K562 (cell line): ENCODE measurements around the gene KLHL8. TPM values are rescaled to one million over a fixed set of nuclear protein-coding genes. Genes with fewer than 3 reads are reported as not detected.

Source experiments
- ATAC-seq: fragments of 200-7000 bp; cut with Tn5 transposase; 3 replicates; pipeline ENCODE4 v1.9.1; 2020; ENCODE audit warnings: moderate library complexity
- BruUV-seq: library from RNA; stranded (reverse); fragments of 400-500 nt; replicated peaks from 2 replicates; lab custom pipeline; 2021; lab: Mats Ljungman, UMichigan
- CTCF ChIA-PET: fragments of 300-600 bp; formaldehyde crosslinking; extraction: SDS; loops from one replicate; lab custom pipeline; 2021; ENCODE audit warnings: low intra/inter-chr PET ratio; lab: Yijun Ruan, JAX
- POLR2A ChIA-PET: fragments of 300-600, 350-650 bp; sonication (Branson Sonifier 250); formaldehyde crosslinking; extraction: SDS; loops from one replicate; lab custom pipeline; 2021; ENCODE audit warnings: antibody characterized with exemption, inconsistent platforms; lab: Yijun Ruan, JAX
- DNase-seq, 4 experiments: peaks; one replicate each; pipeline versions ENCODE4 v3.0.0 to v3.0.0-alpha.2; 2011 to 2018; ENCODE audit warnings: low spot score in 3 of 4, mixed read lengths in 3 of 4; ENCODE audit errors: extremely low read depth in 1 of 4
- FAIRE-seq: peaks from 2 replicates; lab custom pipeline; 2011; peaks lifted over from hg19 to GRCh38; lab: Jason Lieb, UNC
- H2AFZ ChIP-seq: 2 replicates; pipeline ENCODE4 v1.6.0; 2011; ENCODE audit warnings: low read depth, low read length, control low read depth, inconsistent platforms
- H3K27ac ChIP-seq: fragments of 200-600 bp; 3 replicates; pipeline ENCODE4 v1.8.0; 2011; ENCODE audit warnings: low read depth, mild to moderate bottlenecking, control low read depth, inconsistent platforms, low read length, moderate library complexity, mixed read lengths; ENCODE audit errors: extremely low read depth
- H3K27me3 ChIP-seq, 2 experiments: fragments of 300-600 bp in 1 of 2; 2 replicates in 1 of 2; 3 replicates in 1 of 2; pipeline versions ENCODE4 v1.6.0 to v1.8.0; 2011; ENCODE audit warnings: inconsistent platforms in 2 of 2, low read length in 2 of 2, mild to moderate bottlenecking in 1 of 2, mixed read lengths in 1 of 2, moderate library complexity in 1 of 2; ENCODE audit not compliant: control insufficient read depth in 2 of 2, insufficient read depth in 2 of 2
- H3K36me3 ChIP-seq: fragments of 300-600 bp; 3 replicates; pipeline ENCODE4 v1.8.0; 2011; ENCODE audit warnings: mild to moderate bottlenecking, low read length, inconsistent platforms; ENCODE audit not compliant: control insufficient read depth, insufficient read depth
- H3K4me1 ChIP-seq, 2 experiments: fragments of 200-600 bp in 1 of 2; replicated peaks in 1 of 2; 2 replicates in 1 of 2; 3 replicates in 1 of 2; pipeline versions ENCODE4 v1.5.1 to v1.8.0; 2011; ENCODE audit warnings: inconsistent platforms in 2 of 2, low read length in 2 of 2, mild to moderate bottlenecking in 1 of 2, mixed read lengths in 1 of 2, moderate library complexity in 1 of 2; ENCODE audit not compliant: control insufficient read depth in 2 of 2, insufficient read depth in 2 of 2
- H3K4me2 ChIP-seq: 2 replicates; pipeline ENCODE4 v1.6.1; 2011; ENCODE audit warnings: low read length, control low read depth, inconsistent platforms, mixed read lengths; ENCODE audit not compliant: insufficient read depth
- H3K4me3 ChIP-seq: fragments of 200-600 bp; sonication (generic), shearing (Covaris generic); 2 replicates; pipeline ENCODE4 v1.5.1; 2016; ENCODE audit warnings: control low read depth, inconsistent platforms
- H3K79me2 ChIP-seq: fragments of 200-600 bp; 3 replicates; pipeline ENCODE4 v1.8.0; 2011; ENCODE audit warnings: low read length, inconsistent platforms; ENCODE audit not compliant: control insufficient read depth, insufficient read depth
- H3K9ac ChIP-seq, 2 experiments: 2 replicates each; pipeline versions ENCODE4 v1.6.0 to v1.6.1; 2011; ENCODE audit warnings: low read depth in 2 of 2, low read length in 2 of 2, control low read depth in 1 of 2, inconsistent platforms in 1 of 2, mild to moderate bottlenecking in 1 of 2, mixed read lengths in 1 of 2; ENCODE audit not compliant: insufficient read depth in 1 of 2
- H3K9me1 ChIP-seq: one replicate; pipeline ENCODE4 v1.6.0; 2011; ENCODE audit warnings: inconsistent platforms, mild to moderate bottlenecking, low read length, moderate library complexity; ENCODE audit not compliant: control insufficient read depth, insufficient read depth
- H3K9me3 ChIP-seq: replicated peaks from 2 replicates; pipeline ENCODE4 v1.5.1; 2011; ENCODE audit warnings: low read depth, low read length, inconsistent platforms; ENCODE audit not compliant: control insufficient read depth, insufficient read depth
- H4K20me1 ChIP-seq: replicated peaks from 2 replicates; pipeline ENCODE4 v1.6.1; 2011; ENCODE audit warnings: low read length, inconsistent platforms, mixed read lengths; ENCODE audit not compliant: control insufficient read depth, insufficient read depth
- CBX1 ChIP-seq: sonication (generic); IDR thresholded peaks from 2 replicates; pipeline ENCODE4 v1.6.1; 2016; ENCODE audit warnings: antibody characterized with exemption, low read depth, mild to moderate bottlenecking
- ELF1 ChIP-seq: fragments of 200-800 bp; sonication (Bioruptor generic); IDR thresholded peaks from 2 replicates; pipeline ENCODE4 v1.6.1; 2016; ENCODE audit warnings: missing genetic modification characterization, missing compliant biosample characterization
- EWSR1 ChIP-seq: fragments of 450-650 bp; IDR thresholded peaks from 2 replicates; pipeline ENCODE4 v1.6.1; 2018; ENCODE audit warnings: borderline replicate concordance, mild to moderate bottlenecking, low read depth, moderate library complexity; ENCODE audit not compliant: partially characterized antibody
- FOXJ3 ChIP-seq: sonication (generic); formaldehyde crosslinking; IDR thresholded peaks from 2 replicates; pipeline ENCODE4 v1.4.0; 2020; ENCODE audit warnings: mild to moderate bottlenecking, missing genetic modification reagents
- MITF ChIP-seq: IDR thresholded peaks from 2 replicates; pipeline ENCODE4 v1.6.1; 2014; ENCODE audit warnings: antibody characterized with exemption
- RBM14 ChIP-seq: fragments of 200-400 bp; formaldehyde crosslinking; IDR thresholded peaks from 2 replicates; pipeline ENCODE4 v1.6.1; 2018; ENCODE audit warnings: low read depth, mild to moderate bottlenecking, low read length, moderate library complexity, borderline replicate concordance; ENCODE audit not compliant: insufficient read depth
- RNF2 ChIP-seq: sonication (generic); IDR thresholded peaks from 2 replicates; pipeline ENCODE4 v1.6.1; 2016
- SIX5 ChIP-seq, 2 experiments: IDR thresholded peaks; 2 replicates each; pipeline ENCODE4 v1.6.1; 2011; ENCODE audit warnings: low read length in 2 of 2, borderline replicate concordance in 1 of 2, low read depth in 1 of 2, mild to moderate bottlenecking in 1 of 2, moderate library complexity in 1 of 2; ENCODE audit not compliant: insufficient read depth in 1 of 2
- SREBF1 ChIP-seq: fragments of 150-350 bp; IDR thresholded peaks from 2 replicates; pipeline ENCODE4 v1.6.1; 2014; ENCODE audit warnings: antibody characterized with exemption, low read depth, low read length, borderline replicate concordance
- WGBS: fragments of 100-300 bp; shearing (Covaris generic); methylation state at CpG from one replicate; pipeline ENCODE4 v1.1.6; 2016; ENCODE audit warnings: low coverage, mixed read lengths; ENCODE audit not compliant: insufficient coverage; ENCODE audit errors: missing lambda C conversion rate; 5-methylcytosine and 5-hydroxymethylcytosine counted together
- in situ Hi-C: fragments of 300-500 bp; cut with MboI; formaldehyde crosslinking; loops from 4 replicates; pipeline ENCODE4 v1.15.0; 2018; ENCODE audit warnings: inconsistent platforms, mixed read lengths
- intact Hi-C: fragments of 100-400 bp; cut with micrococcal nuclease; formaldehyde crosslinking; loops from 2 replicates; pipeline ENCODE4 v1.14.2; 2022
- polyA plus RNA-seq, 8 experiments: library from polyadenylated mRNA; depleted of rRNA in 4 of 8; stranded (reverse) in 5 of 8; unstranded in 3 of 8; fragments of >200 nt; fragmentation: Nextera tagmentation in 2 of 8; fragmentation: Illumina TruSeq in 1 of 8; extraction: Ambion mirVana in 2 of 8; extraction: Trizol in 1 of 8; gene quantifications; 2 replicates each; pipeline versions ENCODE4 v1.2.1 to v1.2.3, GENCODE V29; 2011 to 2014; ENCODE audit warnings: inconsistent platforms in 1 of 8, missing spikeins in 1 of 8
- total RNA-seq, 7 experiments: library from RNA; depleted of rRNA in 6 of 7; stranded (reverse); fragments of >200 nt in 6 of 7; fragmentation: Illumina TruSeq in 2 of 7; extraction: Trizol in 2 of 7; gene quantifications; 2 replicates each; pipeline versions ENCODE4 v1.2.1 to v1.2.3, GENCODE V29; 2011 to 2021; ENCODE audit warnings: low replicate concordance in 1 of 7
- TF ChIP-seq, protein P1 (sequence below): fragments of 250-450 bp; sonication (Bioruptor Pico); IDR thresholded peaks from 2 replicates; pipeline ENCODE4 v1.8.0; 2022; ENCODE audit warnings: moderate library complexity, mild to moderate bottlenecking, inconsistent platforms
- TF ChIP-seq, protein P2 (sequence below): fragments of 450-650 bp; IDR thresholded peaks from 2 replicates; pipeline ENCODE4 v1.6.1; 2016; ENCODE audit warnings: low read depth

Gene KLHL8
- total and polyA plus RNA-seq, 9 of the 15 experiments (the other 6 are each of a cell fraction or from before 2014, with no cell fraction given) = 8.7 to 25.3 (median 15.7) TPM

- no TSS peak for BruUV-seq
- H3K27ac ChIP-seq = no peak overlapping the region
Observed at GRCh38 chr4:87209182-87209581, 11.2 kb downstream of the KLHL8 start.

More at GRCh38 chr4:87209182-87209581, 11.2 kb downstream of the KLHL8 start:
- DNase-seq (no peak), ATAC-seq (no peak), FAIRE-seq (no peak)
- WGBS = 89% methylated on average over 3 of the region's 3 CpGs
- Histone ChIP-seq H3K36me3 (peaks cover 4% of the 10 kb centered on the region; the same call in 2 of the 3 replicates), H3K9ac (no peak overlapping the region), H3K9me3 (no peaks in the 10 kb centered on the region), H2AFZ (no peak overlapping the region), H3K27me3 (no peaks in the 10 kb centered on the region), H3K4me1 (peaks cover 4 to 24% of the 10 kb centered on the region in 2 experiments; a peak in 4 of 5 replicates), H4K20me1 (0 out of 2 replicates have a peak, but pooled peaks cover 2% of the 10 kb centered on the region), H3K4me3 (no peak overlapping the region), H3K79me2 (peaks cover 82% of the 10 kb centered on the region), H3K9me1 (no peaks in the 10 kb centered on the region), H3K4me2 (no peak overlapping the region)
- ChIA-PET CTCF (no interaction called here), POLR2A (interaction anchor here (2.0 kb wide), 1 partner anchor 10 kb away, joined by 5 read pairs; no protein-coding TSS in a partner anchor)
- TF ChIP-seq EWSR1 = no peak
- TF ChIP-seq ELF1 (tag) = no peak
- TF ChIP-seq FOXJ3 (CRISPR knock-in tag) = no peak
- TF ChIP-seq RBM14 = no peak
- TF ChIP-seq SREBF1 = no peak
- TF ChIP-seq SIX5 (IDR thresholded peaks at IDR 0.05; ENCODE audit: borderline replicate concordance in 1 of 2, insufficient read depth in 1 of 2, low read depth in 1 of 2, low read length in 2 of 2) = no peak
- TF ChIP-seq, protein P1, sequence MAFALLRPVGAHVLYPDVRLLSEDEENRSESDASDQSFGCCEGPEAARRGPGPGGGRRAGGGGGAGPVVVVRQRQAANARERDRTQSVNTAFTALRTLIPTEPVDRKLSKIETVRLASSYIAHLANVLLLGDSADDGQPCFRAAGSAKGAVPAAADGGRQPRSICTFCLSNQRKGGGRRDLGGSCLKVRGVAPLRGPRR (CRISPR knock-in tag) = no peak
- no peak for TF ChIP-seq CBX1
- TF ChIP-seq, protein P2, sequence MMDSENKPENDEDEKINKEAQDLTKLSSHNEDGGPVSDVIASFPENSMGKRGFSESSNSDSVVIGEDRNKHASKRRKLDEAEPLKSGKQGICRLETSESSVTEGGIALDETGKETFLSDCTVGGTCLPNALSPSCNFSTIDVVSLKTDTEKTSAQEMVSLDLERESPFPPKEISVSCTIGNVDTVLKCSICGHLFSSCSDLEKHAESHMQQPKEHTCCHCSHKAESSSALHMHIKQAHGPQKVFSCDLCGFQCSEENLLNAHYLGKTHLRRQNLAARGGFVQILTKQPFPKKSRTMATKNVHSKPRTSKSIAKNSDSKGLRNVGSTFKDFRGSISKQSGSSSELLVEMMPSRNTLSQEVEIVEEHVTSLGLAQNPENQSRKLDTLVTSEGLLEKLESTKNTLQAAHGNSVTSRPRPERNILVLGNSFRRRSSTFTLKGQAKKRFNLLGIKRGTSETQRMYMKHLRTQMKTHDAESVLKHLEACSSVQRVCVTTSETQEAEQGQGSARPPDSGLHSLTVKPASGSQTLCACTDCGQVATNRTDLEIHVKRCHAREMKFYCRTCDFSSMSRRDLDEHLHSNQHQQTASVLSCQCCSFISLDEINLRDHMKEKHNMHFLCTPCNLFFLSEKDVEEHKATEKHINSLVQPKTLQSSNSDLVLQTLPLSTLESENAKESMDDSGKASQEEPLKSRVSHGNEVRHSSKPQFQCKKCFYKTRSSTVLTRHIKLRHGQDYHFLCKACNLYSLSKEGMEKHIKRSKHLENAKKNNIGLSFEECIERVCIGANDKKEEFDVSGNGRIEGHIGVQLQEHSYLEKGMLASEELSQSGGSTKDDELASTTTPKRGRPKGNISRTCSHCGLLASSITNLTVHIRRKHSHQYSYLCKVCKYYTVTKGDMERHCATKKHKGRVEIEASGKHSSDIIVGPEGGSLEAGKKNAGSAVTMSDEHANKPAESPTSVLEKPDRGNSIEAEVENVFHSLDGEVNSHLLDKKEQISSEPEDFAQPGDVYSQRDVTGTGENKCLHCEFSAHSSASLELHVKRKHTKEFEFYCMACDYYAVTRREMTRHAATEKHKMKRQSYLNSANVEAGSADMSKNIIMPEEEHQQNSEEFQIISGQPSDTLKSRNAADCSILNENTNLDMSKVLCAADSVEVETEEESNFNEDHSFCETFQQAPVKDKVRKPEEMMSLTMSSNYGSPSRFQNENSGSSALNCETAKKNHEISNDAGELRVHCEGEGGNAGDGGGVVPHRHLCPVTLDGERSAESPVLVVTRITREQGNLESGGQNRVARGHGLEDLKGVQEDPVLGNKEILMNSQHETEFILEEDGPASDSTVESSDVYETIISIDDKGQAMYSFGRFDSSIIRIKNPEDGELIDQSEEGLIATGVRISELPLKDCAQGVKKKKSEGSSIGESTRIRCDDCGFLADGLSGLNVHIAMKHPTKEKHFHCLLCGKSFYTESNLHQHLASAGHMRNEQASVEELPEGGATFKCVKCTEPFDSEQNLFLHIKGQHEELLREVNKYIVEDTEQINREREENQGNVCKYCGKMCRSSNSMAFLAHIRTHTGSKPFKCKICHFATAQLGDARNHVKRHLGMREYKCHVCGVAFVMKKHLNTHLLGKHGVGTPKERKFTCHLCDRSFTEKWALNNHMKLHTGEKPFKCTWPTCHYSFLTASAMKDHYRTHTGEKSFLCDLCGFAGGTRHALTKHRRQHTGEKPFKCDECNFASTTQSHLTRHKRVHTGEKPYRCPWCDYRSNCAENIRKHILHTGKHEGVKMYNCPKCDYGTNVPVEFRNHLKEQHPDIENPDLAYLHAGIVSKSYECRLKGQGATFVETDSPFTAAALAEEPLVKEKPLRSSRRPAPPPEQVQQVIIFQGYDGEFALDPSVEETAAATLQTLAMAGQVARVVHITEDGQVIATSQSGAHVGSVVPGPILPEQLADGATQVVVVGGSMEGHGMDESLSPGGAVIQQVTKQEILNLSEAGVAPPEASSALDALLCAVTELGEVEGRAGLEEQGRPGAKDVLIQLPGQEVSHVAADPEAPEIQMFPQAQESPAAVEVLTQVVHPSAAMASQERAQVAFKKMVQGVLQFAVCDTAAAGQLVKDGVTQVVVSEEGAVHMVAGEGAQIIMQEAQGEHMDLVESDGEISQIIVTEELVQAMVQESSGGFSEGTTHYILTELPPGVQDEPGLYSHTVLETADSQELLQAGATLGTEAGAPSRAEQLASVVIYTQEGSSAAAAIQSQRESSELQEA = no peak
- TF ChIP-seq MITF = no peak
- TF ChIP-seq RNF2 = no peak
- intact Hi-C loops = no loop called here
- in situ Hi-C loops = no loop called here
